Measurements from ENCODE around the gene FAM228B.
"Not testable (repeated sequence)": the region's sequence is repeated elsewhere in the genome, so short reads cannot be mapped to it uniquely, and the experiment has no call there.

Gene FAM228B

DNA sequence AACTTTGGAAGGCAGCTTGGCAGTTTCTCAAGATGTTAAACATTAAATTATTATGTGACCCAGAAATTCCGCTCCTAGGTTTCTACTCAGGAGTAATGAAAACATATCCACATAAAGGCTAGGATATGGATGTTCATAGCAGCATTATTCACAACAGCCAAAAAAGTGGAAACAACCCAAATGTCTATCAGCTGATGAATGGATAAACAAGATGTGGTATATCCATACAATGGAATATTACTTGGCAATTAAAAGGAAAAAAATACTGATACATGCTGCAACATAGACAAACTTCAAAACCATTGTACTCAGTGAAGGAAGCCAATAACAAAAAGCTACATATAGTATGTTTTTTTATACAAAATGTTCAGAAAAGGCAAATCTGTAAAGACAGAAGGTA, 39.2 kb downstream of the FAM228B start:
- no peak for DNase-seq

DNA sequence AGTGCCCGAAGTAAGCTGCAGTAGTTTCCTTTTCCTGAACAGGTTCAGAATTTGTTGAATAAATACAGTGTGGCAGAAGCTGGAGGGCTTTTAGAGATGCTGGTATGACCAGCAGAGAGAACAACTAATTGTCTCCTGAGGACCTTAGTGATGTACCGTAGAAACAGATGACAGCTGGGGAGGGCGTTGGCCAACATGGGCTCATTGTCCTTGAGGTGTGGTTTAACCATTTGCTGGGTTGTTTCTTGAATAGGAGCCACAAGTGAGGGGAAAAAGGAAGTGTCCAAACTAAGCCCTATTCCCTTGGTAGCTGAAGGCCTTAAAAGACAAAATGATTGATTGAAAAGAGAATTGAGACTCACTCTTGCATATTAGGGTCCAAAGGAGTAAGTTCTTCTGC, 39.9 kb downstream of the FAM228B start:
- no peak for DNase-seq

DNA sequence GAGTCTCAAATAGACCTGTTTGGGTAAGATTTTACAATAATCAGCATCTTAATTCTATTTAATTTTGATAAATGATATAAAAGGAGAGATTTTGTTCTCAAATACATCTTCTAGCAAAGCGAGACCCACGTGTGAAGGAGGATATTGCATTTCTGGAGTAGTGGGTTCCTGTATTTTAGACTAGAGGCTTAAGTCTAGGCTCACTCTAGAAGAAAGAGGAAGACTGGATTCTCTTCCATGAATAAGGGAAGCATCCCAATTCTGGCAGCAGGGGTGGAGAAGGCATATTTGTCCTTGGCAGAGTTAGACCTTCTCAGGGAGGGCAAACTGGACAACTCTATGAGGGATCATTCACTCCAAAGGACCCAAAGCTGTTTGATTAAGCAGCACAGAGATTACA, 40.3 kb downstream of the FAM228B start:
- no peak for DNase-seq

DNA sequence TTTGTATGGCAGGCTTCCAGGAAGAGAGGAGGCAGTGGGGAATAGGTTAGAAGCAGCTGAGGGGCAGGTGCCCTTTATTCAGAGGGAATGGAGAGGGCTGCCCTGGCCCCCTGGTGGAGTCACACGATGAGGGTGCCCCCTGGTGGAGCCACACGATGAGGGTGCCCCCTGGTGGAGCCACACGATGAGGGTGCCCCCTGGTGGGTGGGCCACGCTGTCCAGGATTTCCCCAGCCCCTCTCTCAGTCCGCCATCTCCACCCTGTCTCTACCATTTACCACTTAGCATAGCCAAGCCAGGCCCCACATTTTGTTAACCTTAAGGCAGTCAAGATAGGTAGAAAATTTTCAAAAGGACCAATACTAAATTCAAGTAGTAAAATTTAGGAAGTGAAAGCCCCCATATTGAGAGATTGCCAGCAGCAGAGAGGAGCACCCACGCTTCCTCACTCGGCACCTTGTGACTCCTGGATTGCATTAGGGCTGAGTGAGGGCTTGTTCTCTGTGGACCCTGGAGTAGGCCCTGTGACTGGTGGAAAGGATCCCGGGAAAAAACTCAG, 41.2 kb downstream of the FAM228B start:
- peak; percentile 28 for DNase-seq

DNA sequence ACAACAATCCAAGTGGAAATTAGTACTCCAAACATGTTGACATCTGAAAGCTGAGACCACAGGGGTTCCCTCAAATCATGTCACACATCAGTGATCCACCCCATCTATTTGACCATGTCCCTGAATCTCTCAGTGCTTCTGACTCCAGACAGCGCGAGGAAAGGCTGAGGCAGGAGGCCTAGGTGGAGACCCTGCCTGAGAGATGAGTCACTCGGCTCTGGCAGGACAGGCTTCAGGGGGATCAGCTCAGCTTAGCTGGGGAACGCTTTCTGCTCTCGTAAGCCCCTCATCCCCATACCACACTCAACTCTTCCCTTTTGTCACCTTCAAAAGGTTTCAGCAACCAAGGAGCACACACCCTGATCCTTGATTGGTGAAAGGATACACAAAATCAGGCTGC, 45.8 kb downstream of the FAM228B start:
- DNase-seq: no peak

DNA sequence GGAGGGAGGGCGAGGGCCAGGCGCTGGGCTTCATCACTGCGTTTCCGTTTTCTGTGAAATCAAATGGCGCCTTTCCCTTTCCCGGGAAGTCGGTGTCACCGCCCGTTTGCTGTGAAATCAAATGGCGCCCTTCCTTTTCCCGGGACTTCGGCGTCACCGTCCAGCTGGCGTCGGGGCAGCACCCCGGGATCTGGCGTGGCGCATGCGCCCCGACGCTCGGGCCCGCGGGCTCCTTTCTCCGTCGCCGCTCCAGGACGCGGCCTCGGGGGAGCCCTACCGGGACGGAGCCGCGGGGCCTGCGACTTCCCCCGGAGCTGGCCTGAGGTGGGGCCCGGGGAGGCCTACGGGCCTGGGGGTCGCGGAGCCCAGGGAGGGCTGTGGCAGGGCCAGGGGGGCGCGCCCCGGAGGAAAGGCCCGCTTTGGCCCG, 51.6 kb downstream of the FAM228B start, which contains the start of gene FAM228A:
TSS of gene FAM228A (plus strand) at position 203 of the 427 bp plus-strand sequence. CDS start 428 bp downstream, outside the sequence.
- DNase-seq: no peak

DNA sequence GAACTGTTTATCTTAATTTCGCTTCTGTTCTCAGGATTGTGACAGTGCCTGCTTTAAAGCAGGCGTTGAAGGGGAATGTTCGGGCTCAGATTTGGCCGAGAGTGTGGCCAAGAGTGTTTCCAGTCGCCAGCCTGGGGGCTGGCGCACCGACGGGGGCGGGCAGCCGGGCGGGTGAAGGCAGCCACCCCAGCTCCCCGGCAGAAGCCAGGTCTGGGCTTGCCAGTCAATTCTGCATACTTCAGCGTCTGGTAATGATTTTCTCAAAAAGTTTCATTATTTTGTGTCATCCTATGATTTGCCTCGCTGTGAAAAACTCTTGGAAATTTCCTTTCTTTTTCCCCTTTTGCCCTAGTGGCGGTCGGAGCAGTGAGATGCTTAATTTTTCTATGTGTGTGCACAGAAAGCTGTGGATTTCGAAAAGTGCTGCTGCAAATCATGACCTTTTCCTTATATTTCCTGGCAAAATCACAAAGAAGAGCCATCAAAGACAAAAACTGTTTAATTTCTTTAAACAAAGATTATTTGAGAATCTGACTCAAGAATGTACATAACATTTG, 52.4 kb downstream of the FAM228B start:
- no peak for DNase-seq

DNA sequence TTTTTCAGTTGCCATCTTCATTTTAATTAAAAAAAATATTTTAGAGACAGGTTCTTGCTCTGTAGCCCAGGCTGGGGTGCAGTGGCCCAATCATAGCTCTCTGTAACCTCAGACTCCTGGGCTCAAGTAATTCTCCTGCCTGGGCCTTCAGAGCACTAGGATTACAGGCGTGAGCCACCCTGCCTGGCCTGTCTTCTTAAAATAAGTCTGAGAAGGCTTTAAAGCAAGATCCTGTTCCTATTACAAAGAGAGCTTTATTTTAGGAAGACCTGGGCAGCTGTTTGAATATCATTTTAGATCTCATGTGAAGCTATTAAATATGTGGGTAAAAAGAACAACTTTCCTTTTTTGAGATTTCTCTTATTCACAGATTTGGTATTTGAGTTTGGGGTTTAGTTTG, 53.1 kb downstream of the FAM228B start:
- DNase-seq: no peak

DNA sequence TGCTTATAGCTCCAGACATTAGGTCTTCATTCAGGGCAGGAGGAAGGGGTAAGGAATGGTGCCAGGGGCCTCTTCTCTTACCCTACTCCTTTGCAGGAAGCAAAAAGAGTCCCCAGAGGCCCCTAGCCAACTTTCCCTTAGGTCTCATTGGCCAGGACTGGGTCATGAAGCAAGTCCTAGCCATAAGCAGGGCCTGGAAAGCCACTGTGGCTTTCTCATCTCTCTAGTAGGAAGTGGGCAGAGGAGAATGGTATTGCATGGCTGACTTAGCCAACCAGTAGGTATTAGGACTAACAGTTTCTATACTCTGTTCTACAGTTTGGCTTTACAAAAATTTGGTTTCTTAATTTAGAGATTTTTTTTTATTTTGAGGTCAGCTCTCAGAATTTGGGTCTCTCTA, 56.4 kb downstream of the FAM228B start:
- no peak for DNase-seq

DNA sequence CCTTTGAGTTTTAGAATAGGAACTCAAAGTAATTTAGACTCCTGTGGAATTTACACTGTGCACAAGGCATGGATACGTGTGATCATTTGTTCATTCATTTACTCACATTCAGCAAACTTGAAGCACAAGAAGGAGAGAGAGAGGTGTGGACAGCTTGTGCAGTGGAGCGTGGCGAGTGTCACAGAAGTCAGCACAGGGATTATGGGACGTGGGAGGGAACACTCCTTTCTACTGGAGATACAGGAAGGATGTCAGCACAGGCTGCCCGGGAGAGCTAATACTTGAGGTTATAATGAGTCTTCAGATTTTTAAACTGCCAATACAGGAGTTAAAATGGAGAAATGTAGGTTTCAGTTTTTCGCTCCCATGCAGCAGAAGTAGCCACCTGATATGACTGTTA, 58.6 kb downstream of the FAM228B start:
- no peak for DNase-seq

DNA sequence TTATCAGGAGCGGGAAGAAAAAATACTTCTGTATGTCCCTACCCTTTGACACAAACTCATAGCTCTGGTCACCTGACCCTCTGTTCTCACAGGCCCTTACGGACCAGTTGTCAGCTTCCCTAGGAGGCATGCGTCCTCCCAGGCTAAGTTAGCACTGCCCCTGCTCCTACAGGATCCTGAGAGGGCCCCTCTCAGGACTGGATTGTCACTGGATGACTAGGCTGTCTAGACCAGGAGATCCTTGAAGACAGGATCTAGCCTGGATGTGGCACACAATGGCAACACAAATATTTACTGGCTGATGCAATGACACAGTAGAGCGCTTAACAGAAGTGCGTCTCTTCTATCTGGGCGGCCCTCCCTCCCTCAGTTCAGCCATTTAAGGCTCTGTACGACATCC, 59.2 kb downstream of the FAM228B start:
- DNase-seq: no peak

DNA sequence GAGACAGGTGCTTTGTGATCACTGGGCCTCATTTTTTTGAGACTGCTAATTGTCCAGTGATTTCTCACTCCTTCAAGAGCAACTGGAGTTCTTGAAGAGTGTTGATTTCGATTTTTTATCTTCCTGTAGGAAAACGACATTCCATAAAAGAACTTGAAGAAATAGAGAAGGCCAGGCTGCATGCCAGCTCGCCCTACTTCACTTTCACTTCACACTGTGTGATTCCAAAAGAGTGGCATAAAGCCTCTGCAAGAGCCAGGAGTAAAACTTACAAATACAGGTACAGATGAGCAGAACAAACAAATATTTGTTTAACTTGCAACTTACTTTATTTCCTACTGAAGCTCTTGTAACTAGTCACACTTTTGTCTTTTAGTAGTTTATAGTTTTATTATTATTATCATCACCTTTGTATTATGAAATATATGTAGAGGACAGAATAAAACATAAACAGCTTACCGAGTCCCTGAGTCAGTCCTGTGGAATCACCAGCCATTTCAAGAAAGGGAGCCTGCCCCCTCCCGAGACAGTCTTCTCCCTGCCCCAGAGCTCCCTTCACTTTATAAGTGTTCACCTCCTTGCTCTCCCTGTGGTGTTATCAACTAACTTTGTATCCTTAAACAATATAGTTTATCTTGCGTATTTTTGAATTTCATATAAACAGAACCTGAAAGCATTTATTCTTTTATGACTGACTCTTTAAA, 60.2 kb downstream of the FAM228B start:
- DNase-seq: no peak

DNA sequence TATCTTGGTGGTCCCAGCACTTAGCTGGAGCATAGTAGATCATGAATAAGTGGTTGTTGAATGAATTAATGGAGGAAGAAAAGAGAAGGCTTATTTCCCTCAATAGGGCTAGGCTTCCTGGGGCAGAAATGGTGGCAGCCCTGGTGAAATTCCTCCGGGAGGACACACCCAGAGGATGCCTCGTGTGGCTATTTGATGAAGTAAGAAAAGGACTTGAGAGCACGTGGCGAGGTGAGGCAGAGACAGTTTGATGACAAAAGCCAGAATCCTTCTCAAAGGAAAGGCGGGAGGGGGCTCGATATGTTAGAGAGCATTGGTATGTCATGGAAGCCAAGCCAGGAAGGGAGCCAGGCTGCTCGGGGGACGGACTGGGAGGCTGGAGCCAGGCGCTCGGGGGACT, 66.3 kb downstream of the FAM228B start:
- no peak for DNase-seq

DNA sequence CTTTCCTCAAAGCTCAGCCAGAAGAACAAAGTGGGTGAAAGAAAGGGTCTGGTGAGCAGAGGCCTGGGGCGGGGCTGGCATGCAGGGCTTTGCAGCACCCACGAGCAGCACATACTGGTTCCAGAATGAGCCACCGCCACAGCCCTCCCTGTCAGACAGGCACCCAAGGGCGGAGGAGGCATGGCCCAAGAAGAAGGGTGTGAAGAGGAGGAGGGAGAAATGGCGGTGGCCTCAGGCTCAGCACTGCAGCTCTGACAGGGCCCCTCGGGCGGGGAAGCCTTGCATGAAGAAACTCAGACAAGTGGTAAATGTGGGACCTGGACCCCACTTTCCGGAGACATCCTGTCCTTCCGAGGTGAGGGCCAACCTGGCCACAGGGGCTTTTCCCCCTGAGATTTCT, 67.2 kb downstream of the FAM228B start:
- DNase-seq: no peak

DNA sequence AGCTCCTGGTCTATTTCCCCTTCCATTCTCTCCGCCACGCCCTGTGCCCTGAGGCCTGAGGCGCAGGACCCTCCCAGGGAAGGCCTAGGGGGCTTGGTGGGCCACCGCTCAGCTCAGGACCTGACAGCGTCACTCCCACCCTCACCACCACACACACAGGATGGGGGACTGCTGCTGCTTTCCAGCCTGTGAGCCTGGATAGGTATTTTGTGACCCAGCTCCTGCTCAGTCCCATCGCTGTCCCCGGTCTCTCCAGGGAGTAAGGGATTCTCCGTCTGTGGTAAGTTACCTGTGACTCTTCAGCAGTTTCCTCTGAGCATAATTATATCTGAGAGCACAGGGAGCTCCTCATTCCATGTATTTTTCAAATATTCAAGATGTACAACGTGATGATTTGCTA, 67.9 kb downstream of the FAM228B start:
- no peak for DNase-seq

DNA sequence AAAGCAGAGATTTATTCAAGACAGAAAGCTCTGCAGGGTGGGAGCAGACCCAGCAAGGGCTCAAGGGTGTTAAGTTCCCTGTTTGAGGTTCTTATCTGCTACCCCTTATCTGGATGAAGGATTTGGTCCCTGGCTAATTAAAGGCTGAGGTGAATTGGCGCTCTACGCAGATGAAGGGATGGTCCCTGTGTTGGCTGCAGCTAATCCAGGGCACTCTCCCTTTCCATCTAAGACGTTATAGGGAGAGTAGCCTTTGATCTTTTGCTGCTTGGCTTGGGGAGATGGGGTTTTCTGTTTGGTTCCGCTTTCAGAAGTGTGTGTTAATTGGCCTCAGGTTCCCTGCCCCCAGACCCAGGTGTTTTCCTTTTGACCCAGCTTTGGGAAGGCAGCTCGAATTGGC, 68.6 kb downstream of the FAM228B start:
- no peak for DNase-seq

DNA sequence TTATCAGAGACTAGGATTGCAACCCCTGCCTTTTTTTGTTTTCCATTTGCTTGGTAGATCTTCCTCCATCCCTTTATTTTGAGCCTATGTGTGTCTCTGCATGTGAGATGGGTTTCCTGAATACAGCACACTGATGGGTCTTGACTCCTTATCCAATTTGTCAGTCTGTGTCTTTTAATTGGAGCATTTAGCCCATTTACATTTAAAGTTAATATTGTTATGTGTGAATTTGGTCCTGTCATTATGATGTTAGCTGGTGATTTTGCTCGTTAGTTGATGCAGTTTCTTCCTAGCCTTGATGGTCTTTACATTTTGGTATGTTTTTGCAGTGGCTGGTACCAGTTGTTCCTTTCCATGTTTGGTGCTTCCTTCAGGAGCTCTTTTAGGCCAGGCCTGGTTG, 73.9 kb downstream of the FAM228B start:
- DNase-seq: not testable (repeated sequence)

DNA sequence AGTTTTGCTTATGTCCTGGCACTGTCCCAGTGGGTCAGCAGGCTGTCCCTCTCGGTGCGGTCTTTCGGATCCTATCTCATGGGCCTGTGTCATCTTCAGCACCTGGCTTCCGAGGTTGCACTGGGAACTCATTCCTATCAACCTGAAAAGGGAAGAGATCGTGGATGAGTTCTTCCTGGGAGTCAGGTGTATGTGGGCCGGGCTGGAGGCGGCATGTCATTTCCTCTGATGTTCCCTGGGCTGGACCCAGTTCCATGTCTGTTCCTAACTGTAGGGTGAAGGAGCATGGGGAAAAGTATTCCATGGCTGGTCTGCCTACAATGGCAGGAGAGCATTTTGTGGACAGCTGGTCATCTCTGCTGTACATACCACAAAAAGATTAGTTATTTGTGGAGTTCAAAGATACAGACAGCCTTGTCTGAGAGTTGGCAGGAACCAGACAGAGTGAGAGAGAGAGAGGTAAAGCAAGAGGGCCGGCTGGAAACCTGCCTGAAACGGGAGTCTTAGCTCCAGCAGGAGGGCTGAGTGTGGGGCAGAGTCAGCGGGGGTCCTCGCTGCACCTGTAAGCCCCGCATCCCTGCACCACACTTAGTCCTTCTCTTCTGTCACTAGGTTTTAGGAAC, 76.8 kb downstream of the FAM228B start:
- no peak for DNase-seq

DNA sequence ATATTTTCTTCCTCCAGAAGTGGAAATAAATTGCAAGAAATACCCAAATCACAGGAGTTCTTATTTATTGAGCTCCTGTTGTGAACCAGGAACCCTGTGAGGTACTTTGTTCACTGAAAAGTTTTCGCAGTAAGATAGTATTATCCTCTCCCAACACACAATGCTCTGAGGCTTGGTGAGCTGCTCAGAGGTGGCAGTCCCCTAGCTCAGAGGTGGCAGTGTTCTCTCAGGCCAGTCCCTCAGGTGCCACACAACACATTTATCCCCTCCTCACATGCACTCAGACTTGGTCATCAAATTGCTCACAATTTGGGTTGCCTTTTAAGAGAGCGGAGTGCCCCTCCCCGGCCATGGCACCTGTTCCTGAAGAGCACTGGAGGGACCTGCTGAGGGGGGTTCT, 77.5 kb downstream of the FAM228B start:
- no peak for DNase-seq

DNA sequence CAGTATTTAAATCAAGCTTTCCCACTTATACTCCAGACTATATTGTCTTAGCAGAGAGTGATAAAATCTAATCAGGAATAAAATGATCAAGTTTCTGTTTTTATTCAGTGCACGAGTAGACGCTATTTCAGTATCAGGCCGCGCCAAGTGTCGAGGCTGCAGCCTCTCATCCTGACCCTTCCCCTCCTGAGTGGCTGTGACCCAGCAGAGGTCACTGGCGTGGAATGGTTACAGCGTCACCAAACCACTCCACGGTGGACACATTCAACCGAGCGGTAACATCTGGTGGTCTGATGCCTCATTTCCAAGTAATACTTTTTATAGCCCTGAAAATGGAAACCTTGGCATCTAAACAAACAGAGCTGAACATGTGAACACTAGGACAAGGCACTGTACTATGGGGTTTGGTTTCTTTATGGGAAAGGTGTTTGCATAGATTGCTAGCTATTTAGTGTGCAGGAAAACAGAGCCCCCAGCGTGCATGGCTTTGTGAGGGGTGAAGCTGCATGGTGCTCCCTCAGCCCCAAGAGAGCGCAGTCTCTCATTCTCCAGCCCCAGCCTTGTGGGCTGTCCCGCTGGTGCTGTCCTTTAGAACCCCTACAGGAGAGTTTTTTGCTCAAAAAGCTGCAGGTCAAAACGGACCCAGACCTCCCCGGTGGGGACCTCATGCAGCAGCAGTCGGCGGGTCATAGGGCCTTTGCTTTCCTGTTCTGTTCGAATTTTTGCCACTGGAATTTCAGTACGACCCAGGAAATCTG, 79.9 kb downstream of the FAM228B start:
- DNase-seq: no peak

DNA sequence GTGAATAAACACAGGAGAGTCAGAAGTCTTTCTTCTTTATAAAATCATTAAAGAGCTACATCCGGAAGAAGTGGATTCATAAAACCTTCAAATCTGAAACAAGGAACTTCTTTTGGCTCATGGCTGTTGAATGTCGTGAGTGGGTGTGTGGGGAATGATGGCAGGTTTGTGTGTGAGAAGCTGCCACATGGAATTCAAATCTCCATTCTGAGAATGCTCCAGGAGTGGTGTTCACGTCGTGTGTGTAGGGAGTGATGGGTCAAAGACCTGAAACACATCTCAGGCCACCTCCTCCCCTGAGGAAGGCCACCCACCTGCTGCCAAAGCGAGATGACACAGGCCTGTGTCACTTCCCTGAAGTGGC, 80.5 kb downstream of the FAM228B start:
- DNase-seq: no peak

DNA sequence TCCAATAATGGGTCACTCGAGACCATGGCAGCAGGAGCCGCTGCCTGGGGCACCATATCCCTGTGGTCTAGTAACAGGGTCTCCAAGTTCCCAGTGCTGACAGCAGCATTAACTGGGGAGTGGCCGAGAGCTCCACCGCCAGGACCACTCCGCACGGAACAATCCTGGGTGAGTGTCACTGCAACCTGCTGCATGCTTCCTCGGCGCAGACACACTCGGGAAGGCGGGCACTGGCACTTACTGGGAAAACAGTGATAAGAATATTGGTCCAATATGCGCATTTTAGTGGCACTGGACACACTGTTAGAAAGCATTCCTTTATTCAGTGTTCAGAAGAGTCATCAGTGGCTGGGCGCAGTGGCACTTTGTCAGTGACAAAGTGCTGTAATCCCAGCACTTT, 81.2 kb downstream of the FAM228B start:
- no peak for DNase-seq

DNA sequence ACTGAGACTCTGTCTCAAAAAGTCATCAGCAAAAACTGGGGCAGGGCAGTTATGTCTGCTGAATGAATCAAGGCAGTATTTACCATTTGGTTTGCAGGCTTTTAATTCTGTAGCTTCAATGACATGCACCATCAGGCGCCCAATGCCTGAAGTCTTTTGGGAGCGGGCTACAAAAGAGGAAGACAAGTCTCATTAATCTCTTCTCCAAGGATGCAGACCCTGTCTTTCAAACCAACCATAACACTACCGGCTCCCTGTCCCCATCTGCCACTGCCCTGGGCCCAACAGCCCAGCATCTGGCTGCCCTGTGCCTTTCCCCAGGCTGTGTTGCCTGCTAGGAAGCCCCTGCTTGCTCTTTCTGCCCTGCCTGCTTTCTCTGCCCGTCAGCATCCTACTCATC, 81.9 kb downstream of the FAM228B start:
- DNase-seq: no peak

DNA sequence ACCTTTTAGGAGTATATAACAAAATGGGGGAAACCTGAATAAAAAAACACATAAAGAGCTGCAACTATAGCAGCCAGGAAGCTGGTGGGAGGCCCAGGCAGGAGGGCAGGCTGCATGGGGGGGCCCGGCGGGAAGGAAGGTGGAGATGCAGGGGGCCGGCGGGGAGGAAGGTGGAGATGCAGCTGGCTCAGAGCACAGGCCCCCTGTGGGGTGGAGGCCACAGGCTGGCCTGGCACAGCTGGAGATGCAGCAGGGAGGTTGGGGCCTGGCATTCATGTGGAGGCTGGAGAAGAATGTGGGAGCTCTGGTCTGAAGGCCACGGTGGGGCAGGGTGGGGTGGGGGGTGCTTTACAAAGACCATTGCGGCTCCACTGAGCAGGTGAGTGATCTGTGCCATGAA, 83.0 kb downstream of the FAM228B start:
- DNase-seq: no peak
